Tibial artery (tissue), 4 donors: ENCODE measurements around the gene PADI2.

Experiments used
- DNase-seq, 2 donors: peaks; one replicate each; pipeline ENCODE4 v3.0.0-alpha.2; 2019
- H3K27ac ChIP-seq, 2 donors: fragments of 200-600 bp; sonication (generic) in 1 of 2; 1 replicate in 1 of 2; 2 replicates in 1 of 2; pipeline ENCODE4 v1.5.1; 2018 to 2019; ENCODE audit warnings: mild to moderate bottlenecking in 1 of 2
- H3K27me3 ChIP-seq, 2 donors: fragments of 200-600 bp; sonication (generic) in 1 of 2; one replicate each; pipeline versions ENCODE4 v1.5.1 to v1.6.0; 2016 to 2019
- H3K36me3 ChIP-seq, 3 donors: fragments of 200-600 bp; sonication (generic) in 2 of 3; one replicate each; pipeline ENCODE4 v1.5.1; 2016 to 2019; ENCODE audit warnings: mild to moderate bottlenecking in 2 of 3
- H3K4me1 ChIP-seq, 4 donors: fragments of 200-600 bp; sonication (generic) in 2 of 4; 1 replicate in 3 of 4; 2 replicates in 1 of 4; pipeline ENCODE4 v1.5.1; 2016 to 2019
- H3K4me3 ChIP-seq, 2 donors: fragments of 200-600 bp; sonication (generic) in 1 of 2; 1 replicate in 1 of 2; 2 replicates in 1 of 2; pipeline ENCODE4 v1.5.1; 2018 to 2019; ENCODE audit warnings: mild to moderate bottlenecking in 2 of 2
- H3K9me3 ChIP-seq, 3 donors: fragments of 200-600 bp; sonication (generic) in 1 of 3; one replicate each; pipeline ENCODE4 v1.5.1; 2016 to 2019
- intact Hi-C: fragments of 100-400 bp; cut with DNase I; formaldehyde crosslinking; loops from one replicate; pipeline ENCODE4 v1.15.0; 2023; ENCODE audit warnings: low total_unique reads
- TF ChIP-seq, protein P1 (sequence below), 2 experiments: fragments of 200-600 bp in 1 of 2; fragments of 450-650 bp in 1 of 2; IDR thresholded peaks; one replicate each; pipeline ENCODE4 v1.5.1; 2017 to 2019; ENCODE audit warnings: antibody characterized with exemption in 2 of 2, mild to moderate bottlenecking in 1 of 2, moderate library complexity in 1 of 2

The PADI2 gene

DNA sequence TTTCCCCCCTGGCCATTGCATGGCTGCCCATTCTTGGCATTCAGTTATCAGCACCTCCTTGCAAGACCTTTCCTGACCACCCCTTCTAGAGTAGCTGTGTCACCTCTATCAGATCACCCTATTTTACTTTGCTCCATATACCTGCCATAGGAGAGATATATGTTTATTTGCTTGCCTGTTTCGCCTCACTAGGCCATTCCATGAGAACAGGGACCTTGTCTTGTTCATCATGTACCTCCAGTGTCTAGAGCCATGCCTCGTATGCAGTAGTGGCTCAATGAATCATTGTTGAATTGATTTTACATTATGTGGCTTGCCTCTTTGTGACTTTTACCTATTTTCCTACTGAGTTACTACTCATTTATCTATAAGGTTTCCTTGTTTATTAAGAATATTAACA is 26.4 kb upstream of the PADI2 start:
- intact Hi-C loops: no loop called here
- Histone ChIP-seq H3K4me1 (no peaks in the 10 kb centered on the region), H3K4me3 (no peak overlapping the region), H3K36me3 (no peaks in the 10 kb centered on the region), H3K27me3 (peaks cover 0 to 44% of the 10 kb centered on the region in 2 donors), H3K27ac (no peak overlapping the region), H3K9me3 (no peaks in the 10 kb centered on the region)
- DNase-seq: no peak
- TF ChIP-seq, protein P1, sequence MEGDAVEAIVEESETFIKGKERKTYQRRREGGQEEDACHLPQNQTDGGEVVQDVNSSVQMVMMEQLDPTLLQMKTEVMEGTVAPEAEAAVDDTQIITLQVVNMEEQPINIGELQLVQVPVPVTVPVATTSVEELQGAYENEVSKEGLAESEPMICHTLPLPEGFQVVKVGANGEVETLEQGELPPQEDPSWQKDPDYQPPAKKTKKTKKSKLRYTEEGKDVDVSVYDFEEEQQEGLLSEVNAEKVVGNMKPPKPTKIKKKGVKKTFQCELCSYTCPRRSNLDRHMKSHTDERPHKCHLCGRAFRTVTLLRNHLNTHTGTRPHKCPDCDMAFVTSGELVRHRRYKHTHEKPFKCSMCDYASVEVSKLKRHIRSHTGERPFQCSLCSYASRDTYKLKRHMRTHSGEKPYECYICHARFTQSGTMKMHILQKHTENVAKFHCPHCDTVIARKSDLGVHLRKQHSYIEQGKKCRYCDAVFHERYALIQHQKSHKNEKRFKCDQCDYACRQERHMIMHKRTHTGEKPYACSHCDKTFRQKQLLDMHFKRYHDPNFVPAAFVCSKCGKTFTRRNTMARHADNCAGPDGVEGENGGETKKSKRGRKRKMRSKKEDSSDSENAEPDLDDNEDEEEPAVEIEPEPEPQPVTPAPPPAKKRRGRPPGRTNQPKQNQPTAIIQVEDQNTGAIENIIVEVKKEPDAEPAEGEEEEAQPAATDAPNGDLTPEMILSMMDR (IDR thresholded peaks at IDR 0.05): no peak

DNA sequence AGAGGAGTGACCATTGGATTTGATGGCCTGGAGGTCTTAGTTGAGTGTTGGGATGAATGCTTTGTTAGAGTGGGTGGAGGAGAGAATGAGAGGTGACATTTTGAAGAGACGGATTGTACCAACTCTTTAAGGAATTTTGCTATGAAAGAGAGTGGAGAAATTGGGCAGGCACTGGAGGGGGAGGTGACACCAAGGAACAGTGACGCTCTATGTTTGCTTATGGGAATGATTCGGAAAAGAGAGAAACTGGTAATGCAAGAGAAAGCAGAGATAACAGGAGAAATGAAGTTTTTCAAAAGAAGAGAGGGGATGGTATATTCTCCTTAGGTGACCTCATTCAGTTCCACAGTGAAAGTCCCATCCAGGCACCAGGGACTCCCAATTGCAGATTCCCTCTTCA is 24.5 kb upstream of the PADI2 start:
- H3K9me3 ChIP-seq: no peaks in the 10 kb centered on the region
- H3K36me3 ChIP-seq: no peaks in the 10 kb centered on the region
- peaks cover 0 to 29% of the 10 kb centered on the region in 2 donors for H3K27me3 ChIP-seq
- no peak overlapping the region for H3K4me3 ChIP-seq
- intact Hi-C loops: no loop called here
- no peak overlapping the region for H3K27ac ChIP-seq
- no peaks in the 10 kb centered on the region for H3K4me1 ChIP-seq
- TF ChIP-seq, protein P1 (IDR thresholded peaks at IDR 0.05): no peak
- DNase-seq: no peak

DNA sequence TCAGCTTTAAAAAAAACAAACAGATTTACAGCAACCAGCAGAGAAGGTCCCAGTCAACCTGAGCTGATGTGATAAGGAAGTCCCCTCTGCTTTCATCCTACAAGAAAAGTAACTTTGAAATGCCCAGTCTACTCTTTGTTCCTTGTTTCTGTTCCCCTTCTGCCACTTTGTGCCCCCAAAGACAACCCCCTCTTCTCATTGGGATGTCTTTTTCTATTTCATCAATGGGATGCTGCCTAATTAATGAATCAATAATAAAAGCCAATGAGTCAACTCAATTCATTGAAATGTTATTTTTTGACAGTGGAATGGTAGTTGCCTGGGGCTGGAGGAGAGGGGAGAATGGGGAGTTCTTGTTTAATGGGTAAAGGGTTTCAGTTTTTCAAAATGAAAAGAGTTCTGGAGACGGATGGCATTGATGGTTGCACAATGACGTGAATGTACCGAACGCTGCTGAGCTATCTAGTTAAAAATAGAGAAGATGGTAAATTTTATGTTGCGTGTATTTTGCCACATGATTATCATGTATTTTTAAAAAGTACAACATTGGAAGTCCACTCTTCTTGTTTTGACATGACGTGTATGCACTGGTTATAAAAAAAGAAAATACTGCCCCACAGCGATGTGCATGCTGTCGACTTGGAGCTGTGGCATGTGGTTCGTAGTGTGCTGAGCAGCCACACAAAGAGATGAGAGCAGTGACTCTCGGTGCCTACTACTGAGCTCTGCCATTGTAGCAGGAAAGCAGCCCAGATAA is 22.4 kb upstream of the PADI2 start:
- DNase-seq: no peak
- intact Hi-C loops: no loop called here
- no peak overlapping the region for H3K27ac ChIP-seq

DNA sequence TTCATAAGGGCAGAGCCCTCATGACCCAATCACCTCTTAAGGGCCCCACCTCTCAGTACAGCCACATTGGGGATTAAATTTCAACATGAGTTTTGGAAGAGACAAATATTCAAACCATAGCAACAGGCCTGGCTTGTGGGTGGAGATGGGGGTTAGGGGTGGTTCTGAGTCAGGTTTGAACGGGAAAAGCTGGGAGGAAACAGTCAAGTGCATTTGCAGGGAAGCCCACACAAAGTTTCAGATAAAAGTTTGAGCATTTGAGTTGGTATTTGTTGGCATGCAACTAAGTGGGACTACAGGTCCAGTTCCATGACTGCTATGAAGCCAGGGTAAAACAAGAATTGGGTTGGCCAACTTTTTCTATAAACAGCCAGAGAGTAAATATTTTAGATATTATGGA is 21.0 kb upstream of the PADI2 start:
- no peaks in the 10 kb centered on the region for H3K4me1 ChIP-seq
- no peak for DNase-seq
- TF ChIP-seq, protein P1 (IDR thresholded peaks at IDR 0.05): no peak
- peaks cover 0 to 18% of the 10 kb centered on the region in 2 donors for H3K27me3 ChIP-seq
- intact Hi-C loops: no loop called here
- H3K4me3 ChIP-seq: no peak overlapping the region
- no peaks in the 10 kb centered on the region for H3K9me3 ChIP-seq
- H3K36me3 ChIP-seq: no peaks in the 10 kb centered on the region
- no peak overlapping the region for H3K27ac ChIP-seq

More for the DNA sequence above, 22.4 kb upstream of the PADI2 start:
- peaks cover 0 to 17% of the 10 kb centered on the region in 2 donors for H3K27me3 ChIP-seq
- TF ChIP-seq, protein P1 (IDR thresholded peaks at IDR 0.05): no peak
- H3K36me3 ChIP-seq: no peaks in the 10 kb centered on the region
- H3K4me3 ChIP-seq: no peak overlapping the region
- no peaks in the 10 kb centered on the region for H3K4me1 ChIP-seq
- H3K9me3 ChIP-seq: no peaks in the 10 kb centered on the region

DNA sequence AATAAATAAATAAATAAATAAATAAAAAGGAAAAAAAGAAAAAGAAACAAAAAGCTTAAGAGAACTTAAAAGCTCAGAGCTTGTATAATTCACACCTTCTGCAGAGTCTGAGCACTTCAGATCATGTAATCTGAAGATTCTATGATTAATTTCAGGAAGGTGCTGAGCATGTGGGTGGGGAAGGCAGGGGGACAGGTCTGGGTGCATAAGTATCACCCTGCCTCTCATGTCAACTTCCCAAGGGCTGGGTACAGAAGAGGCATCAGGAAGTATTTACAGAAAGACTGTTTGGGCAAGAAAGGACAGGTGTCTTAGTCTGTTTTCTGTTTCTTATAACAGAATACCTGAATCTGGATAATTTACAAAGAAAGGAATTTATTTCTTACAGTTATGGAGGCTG is 20.4 kb upstream of the PADI2 start:
- TF ChIP-seq, protein P1 (IDR thresholded peaks at IDR 0.05): no peak
- Histone ChIP-seq H3K4me1 (no peaks in the 10 kb centered on the region), H3K36me3 (no peaks in the 10 kb centered on the region), H3K27me3 (peaks cover 0 to 23% of the 10 kb centered on the region in 2 donors), H3K27ac (no peak overlapping the region), H3K4me3 (no peak overlapping the region), H3K9me3 (no peaks in the 10 kb centered on the region)
- intact Hi-C loops: no loop called here
- DNase-seq: no peak
